ENCODE results near the gene GUCY1B1.

GUCY1B1 gene

DNA sequence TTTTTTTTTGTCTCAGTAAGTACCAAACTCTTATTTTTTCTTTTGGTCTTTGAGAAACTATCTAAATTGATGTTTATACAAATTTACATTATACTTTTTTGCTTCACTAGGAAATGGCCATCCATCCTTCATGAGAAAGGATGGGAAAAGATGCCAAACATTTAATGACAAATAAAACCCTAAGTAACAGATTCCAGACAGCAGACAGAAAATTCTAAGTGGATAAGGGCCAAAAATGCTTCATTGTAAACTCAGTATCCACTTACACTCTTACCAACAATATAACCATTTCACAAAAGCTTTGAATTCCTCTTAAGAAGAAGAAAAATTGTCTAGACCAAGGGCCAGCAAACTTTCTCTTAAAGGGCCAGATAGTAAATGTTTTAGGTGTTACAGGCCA is 3.5 kb downstream of the GUCY1B1 start:
- Histone ChIP-seq H3K9me2 (replicated peaks; ENCODE audit: control insufficient read depth, low read length) (no peaks in the 10 kb centered on the region), H3K9me3 (ENCODE audit: control insufficient read depth, insufficient read depth, low read length) (peaks cover 5% of the 10 kb centered on the region; the same call in 1 of the 2 replicates), H3K27me3 (ENCODE audit: control insufficient read depth, low read length) (no peaks in the 10 kb centered on the region), H3K79me2 (ENCODE audit: control insufficient read depth, low read length) (no peaks in the 10 kb centered on the region), H3F3A (ENCODE audit: control insufficient read depth, insufficient read depth) (no peaks in the 10 kb centered on the region), H3K36me3 (ENCODE audit: control insufficient read depth, low read length) (no peaks in the 10 kb centered on the region), H3K4me3 (ENCODE audit: low read length) (no peak overlapping the region), H3K27ac (ENCODE audit: low read depth, low read length) (no peak overlapping the region), H3K4me2 (ENCODE audit: low read length) (no peak overlapping the region), H4K20me1 (ENCODE audit: control insufficient read depth, insufficient read depth, low read depth, low read length) (no peaks in the 10 kb centered on the region), H3K4me1 (ENCODE audit: control insufficient read depth, low read length) (no peaks in the 10 kb centered on the region)
- TF ChIP-seq EZH2phosphoT487 (IDR thresholded peaks at IDR 0.05; ENCODE audit: borderline replicate concordance, low read length), result no peak
- TF ChIP-seq, protein P1, sequence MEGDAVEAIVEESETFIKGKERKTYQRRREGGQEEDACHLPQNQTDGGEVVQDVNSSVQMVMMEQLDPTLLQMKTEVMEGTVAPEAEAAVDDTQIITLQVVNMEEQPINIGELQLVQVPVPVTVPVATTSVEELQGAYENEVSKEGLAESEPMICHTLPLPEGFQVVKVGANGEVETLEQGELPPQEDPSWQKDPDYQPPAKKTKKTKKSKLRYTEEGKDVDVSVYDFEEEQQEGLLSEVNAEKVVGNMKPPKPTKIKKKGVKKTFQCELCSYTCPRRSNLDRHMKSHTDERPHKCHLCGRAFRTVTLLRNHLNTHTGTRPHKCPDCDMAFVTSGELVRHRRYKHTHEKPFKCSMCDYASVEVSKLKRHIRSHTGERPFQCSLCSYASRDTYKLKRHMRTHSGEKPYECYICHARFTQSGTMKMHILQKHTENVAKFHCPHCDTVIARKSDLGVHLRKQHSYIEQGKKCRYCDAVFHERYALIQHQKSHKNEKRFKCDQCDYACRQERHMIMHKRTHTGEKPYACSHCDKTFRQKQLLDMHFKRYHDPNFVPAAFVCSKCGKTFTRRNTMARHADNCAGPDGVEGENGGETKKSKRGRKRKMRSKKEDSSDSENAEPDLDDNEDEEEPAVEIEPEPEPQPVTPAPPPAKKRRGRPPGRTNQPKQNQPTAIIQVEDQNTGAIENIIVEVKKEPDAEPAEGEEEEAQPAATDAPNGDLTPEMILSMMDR (IDR thresholded peaks at IDR 0.05; ENCODE audit: low read depth, low read length, poor library complexity, severe bottlenecking), result no peak

DNA sequence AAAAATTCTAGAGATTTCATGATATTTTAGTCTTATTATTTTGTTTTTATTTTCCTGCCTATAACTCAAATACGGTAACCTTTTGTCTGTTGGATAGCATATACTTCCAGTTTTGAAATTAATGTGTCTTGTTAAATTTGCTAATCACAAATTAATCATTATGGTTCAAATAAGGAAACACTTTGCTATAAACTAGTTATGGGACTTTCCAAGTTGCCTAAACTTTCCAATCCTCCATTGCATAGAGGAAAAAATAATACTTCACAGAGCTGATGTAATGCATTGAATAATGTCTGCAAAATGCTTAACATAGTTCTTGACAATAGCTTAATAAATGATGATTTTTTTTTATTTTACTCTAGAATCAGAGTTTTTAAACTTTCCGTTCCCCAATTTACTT is 4.7 kb downstream of the GUCY1B1 start:
- H3F3A ChIP-seq (ENCODE audit: control insufficient read depth, insufficient read depth), result no peaks in the 10 kb centered on the region
- H3K9me3 ChIP-seq (ENCODE audit: control insufficient read depth, insufficient read depth, low read length), result peaks cover 5% of the 10 kb centered on the region; the same call in 1 of the 2 replicates
- no peaks in the 10 kb centered on the region for H3K9me2 ChIP-seq (replicated peaks; ENCODE audit: control insufficient read depth, low read length)
- H3K79me2 ChIP-seq (ENCODE audit: control insufficient read depth, low read length), result no peaks in the 10 kb centered on the region
- TF ChIP-seq EZH2phosphoT487 (IDR thresholded peaks at IDR 0.05; ENCODE audit: borderline replicate concordance, low read length), result no peak
- TF ChIP-seq, protein P1 (IDR thresholded peaks at IDR 0.05; ENCODE audit: low read depth, low read length, poor library complexity, severe bottlenecking), result no peak
- no peak overlapping the region for H3K4me2 ChIP-seq (ENCODE audit: low read length)
- H3K27me3 ChIP-seq (ENCODE audit: control insufficient read depth, low read length), result no peaks in the 10 kb centered on the region
- H3K36me3 ChIP-seq (ENCODE audit: control insufficient read depth, low read length), result no peaks in the 10 kb centered on the region
- H3K27ac ChIP-seq (ENCODE audit: low read depth, low read length), result no peak overlapping the region
- H3K4me1 ChIP-seq (ENCODE audit: control insufficient read depth, low read length), result no peaks in the 10 kb centered on the region
- no peaks in the 10 kb centered on the region for H4K20me1 ChIP-seq (ENCODE audit: control insufficient read depth, insufficient read depth, low read depth, low read length)
- no peak overlapping the region for H3K4me3 ChIP-seq (ENCODE audit: low read length)

DNA sequence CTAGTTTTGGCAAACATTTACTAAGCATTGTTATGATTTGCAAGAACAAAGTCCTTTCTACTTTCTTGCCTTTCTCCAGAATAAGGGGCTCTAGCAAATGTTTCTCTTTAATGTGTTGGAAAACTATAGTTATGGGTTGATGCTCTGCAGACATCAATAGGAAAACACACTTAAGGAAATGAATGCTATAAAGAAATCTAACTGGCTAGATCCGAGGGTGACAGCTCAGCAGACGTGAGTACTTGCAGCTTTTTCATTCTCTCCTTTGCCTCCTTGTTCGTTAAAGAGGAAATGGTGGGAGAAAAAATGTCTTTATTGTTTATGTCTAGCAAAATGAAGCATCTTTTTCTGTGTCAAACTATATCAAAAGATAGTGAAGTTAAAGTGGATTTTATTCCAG is 6.3 kb downstream of the GUCY1B1 start:
- no peaks in the 10 kb centered on the region for H3K36me3 ChIP-seq (ENCODE audit: control insufficient read depth, low read length)
- H3K79me2 ChIP-seq (ENCODE audit: control insufficient read depth, low read length), result no peaks in the 10 kb centered on the region
- H3K4me1 ChIP-seq (ENCODE audit: control insufficient read depth, low read length), result no peaks in the 10 kb centered on the region
- no peaks in the 10 kb centered on the region for H3K27me3 ChIP-seq (ENCODE audit: control insufficient read depth, low read length)
- no peaks in the 10 kb centered on the region for H3F3A ChIP-seq (ENCODE audit: control insufficient read depth, insufficient read depth)
- no peak overlapping the region for H3K4me3 ChIP-seq (ENCODE audit: low read length)
- H3K27ac ChIP-seq (ENCODE audit: low read depth, low read length), result no peak overlapping the region
- no peaks in the 10 kb centered on the region for H3K9me2 ChIP-seq (replicated peaks; ENCODE audit: control insufficient read depth, low read length)
- H3K4me2 ChIP-seq (ENCODE audit: low read length), result no peak overlapping the region
- TF ChIP-seq, protein P1 (IDR thresholded peaks at IDR 0.05; ENCODE audit: low read depth, low read length, poor library complexity, severe bottlenecking), result no peak
- no peak for TF ChIP-seq EZH2phosphoT487 (IDR thresholded peaks at IDR 0.05; ENCODE audit: borderline replicate concordance, low read length)
- H3K9me3 ChIP-seq (ENCODE audit: control insufficient read depth, insufficient read depth, low read length), result no peaks in the 10 kb centered on the region
- H4K20me1 ChIP-seq (ENCODE audit: control insufficient read depth, insufficient read depth, low read depth, low read length), result no peaks in the 10 kb centered on the region

DNA sequence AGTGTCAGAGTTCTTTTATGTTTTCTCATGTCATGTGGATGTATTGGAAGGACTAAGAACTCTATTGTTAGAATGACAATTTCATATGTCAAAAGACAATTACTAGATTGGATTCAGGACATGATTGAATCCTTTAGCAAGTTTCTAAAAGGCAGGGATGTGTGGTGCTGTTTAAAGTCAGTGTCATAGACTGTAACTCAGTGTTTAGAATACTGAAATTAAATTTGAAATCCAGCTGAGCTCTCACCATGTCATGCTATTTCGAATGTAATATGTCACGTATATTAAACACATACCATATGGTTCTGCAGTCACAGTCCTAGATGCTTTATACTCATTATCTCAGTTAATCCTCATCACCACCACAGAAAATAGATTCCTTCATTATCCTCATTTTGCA is 7.8 kb downstream of the GUCY1B1 start:
- Histone ChIP-seq H3K27me3 (ENCODE audit: control insufficient read depth, low read length) (no peaks in the 10 kb centered on the region), H3K4me2 (ENCODE audit: low read length) (no peak overlapping the region), H3K4me3 (ENCODE audit: low read length) (no peak overlapping the region), H4K20me1 (ENCODE audit: control insufficient read depth, insufficient read depth, low read depth, low read length) (no peaks in the 10 kb centered on the region), H3K4me1 (ENCODE audit: control insufficient read depth, low read length) (no peaks in the 10 kb centered on the region), H3K79me2 (ENCODE audit: control insufficient read depth, low read length) (no peaks in the 10 kb centered on the region), H3F3A (ENCODE audit: control insufficient read depth, insufficient read depth) (no peaks in the 10 kb centered on the region), H3K36me3 (ENCODE audit: control insufficient read depth, low read length) (no peaks in the 10 kb centered on the region), H3K9me3 (ENCODE audit: control insufficient read depth, insufficient read depth, low read length) (no peaks in the 10 kb centered on the region), H3K9me2 (replicated peaks; ENCODE audit: control insufficient read depth, low read length) (no peaks in the 10 kb centered on the region), H3K27ac (ENCODE audit: low read depth, low read length) (no peak overlapping the region)
- TF ChIP-seq, protein P1 (IDR thresholded peaks at IDR 0.05; ENCODE audit: low read depth, low read length, poor library complexity, severe bottlenecking), result no peak
- TF ChIP-seq EZH2phosphoT487 (IDR thresholded peaks at IDR 0.05; ENCODE audit: borderline replicate concordance, low read length), result no peak

Measured in DOHH2 (cell line).